GM18505 (cell line): ENCODE results near the gene PRKCQ.

Experiments used
- ATAC-seq: cut with Tn5 transposase; IDR thresholded peaks from one replicate; pipeline ENCODE4 v1.9.1; 2021; ENCODE audit not compliant: unreplicated experiment
- POLR2A ChIP-seq: IDR thresholded peaks from 4 replicates; pipeline ENCODE4 v1.6.1; 2011; ENCODE audit warnings: borderline replicate concordance; ENCODE audit not compliant: insufficient read depth, insufficient read length; ENCODE audit errors: extremely low read depth

The PRKCQ gene

GRCh38 chr10:6603142-6604125 lies 23.4 kb upstream of the PRKCQ start:
- ATAC-seq, result no peak
- no peak for TF ChIP-seq POLR2A

GRCh38 chr10:6602700-6603084 lies 22.6 kb upstream of the PRKCQ start:
- no peak for TF ChIP-seq POLR2A
- ATAC-seq, result no peak

- TF ChIP-seq POLR2A, result no peak
- no peak for ATAC-seq
These were observed 22.1 kb upstream of the PRKCQ start for GRCh38 chr10:6602026-6602699.

DNA sequence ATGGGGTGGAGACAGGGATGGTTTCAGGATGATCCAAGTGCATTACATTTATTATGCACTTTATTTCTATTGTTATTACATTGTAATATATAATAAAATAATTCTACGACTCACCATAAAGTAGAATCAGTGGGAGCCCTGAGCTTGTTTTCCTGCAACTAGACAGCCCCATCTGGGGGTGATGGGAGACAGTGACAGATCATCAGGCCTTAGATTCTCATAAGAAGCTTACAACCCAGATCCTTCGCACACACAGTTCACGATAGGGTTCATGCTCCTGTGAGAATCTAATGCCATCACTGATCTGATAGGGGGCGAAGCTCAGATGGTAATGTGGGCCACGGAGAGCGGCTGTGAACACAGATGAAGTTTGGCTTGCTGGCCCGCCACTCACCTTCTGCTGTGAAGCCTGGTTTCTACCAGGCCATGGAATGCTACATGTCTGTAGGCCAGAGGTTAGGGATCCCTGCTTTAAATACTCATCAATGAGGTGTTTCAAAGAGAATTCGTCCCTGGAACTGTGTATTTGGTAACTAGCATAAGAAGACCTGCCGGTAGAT lies 21.2 kb upstream of the PRKCQ start:
- no peak for ATAC-seq
- no peak for TF ChIP-seq POLR2A

DNA sequence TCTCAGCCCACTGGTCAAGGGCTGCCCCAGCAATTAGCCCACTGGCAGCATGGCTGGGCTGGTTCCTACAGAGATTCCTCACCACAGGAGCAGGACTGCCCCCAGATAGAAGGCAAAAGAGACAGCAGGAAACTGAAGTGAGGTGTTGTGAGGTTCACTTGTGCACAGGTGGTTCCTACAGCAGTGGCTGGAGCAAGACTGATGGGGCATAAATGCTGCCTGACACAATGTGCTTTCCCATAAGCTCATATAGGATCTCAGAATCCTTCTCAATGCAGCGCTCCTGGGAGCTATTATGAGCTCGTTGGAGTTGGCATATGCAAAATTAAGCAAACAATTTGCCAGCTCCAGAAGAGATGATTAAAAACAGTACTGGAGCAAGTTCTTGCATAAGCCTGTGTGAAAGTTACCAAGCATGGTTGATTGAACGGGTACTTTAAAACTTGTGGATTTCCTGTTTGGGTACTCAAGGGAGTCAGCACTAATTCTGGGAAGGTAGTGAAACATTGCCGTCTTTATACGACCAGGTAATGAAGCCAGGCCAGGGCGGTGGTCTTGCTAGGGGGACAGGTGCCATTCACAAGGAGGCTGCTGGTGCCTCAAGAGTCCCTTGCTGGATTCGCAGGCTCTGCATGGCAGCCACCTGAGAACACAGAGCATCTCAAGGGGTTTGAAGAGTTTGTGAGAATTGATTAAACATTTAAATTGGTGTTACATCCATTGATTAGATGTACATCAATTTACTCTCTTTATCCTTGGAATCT lies 20.3 kb upstream of the PRKCQ start:
- no peak for TF ChIP-seq POLR2A
- ATAC-seq, result no peak

GRCh38 chr10:6598679-6599078 lies 18.6 kb upstream of the PRKCQ start:
- TF ChIP-seq POLR2A, result no peak
- no peak for ATAC-seq

DNA sequence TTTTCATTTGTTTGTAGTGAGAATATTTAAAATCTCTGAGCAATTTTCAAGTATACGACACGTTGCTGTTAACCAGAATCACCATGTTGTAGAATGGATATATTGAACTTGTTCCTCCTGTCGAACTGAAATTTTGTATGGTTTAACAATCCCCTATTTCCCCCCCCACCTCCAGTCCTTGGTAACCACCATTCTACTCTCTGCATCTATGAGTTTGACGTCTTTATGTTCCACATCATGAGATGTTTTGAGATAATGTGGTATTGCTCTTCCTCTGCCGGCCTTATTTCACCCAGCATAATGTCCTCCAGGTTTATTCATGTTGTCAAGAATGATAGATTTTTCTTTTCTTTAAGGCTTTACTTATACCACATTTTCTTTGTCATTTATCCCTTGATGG lies 17.4 kb upstream of the PRKCQ start:
- TF ChIP-seq POLR2A, result no peak
- ATAC-seq, result no peak

DNA sequence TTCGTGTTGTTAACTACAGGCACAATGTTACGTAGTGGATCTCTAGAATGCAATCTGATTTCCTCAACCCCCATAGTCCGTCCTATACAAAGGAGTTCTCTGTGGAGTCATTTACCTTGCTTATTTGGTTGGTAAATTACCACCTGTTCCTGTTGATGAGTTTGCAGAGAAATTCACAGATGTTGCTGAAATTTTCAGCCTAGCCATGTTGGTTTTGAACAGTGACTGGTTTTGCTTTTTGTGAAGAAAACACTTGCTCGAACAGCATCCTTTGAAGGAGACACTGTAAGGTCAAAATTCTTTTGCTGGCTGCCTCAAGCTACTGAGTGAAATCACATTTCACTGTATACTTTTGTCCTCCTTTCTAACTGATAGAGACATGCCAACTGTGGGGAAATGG lies 15.4 kb upstream of the PRKCQ start:
- no peak for ATAC-seq
- no peak for TF ChIP-seq POLR2A

DNA sequence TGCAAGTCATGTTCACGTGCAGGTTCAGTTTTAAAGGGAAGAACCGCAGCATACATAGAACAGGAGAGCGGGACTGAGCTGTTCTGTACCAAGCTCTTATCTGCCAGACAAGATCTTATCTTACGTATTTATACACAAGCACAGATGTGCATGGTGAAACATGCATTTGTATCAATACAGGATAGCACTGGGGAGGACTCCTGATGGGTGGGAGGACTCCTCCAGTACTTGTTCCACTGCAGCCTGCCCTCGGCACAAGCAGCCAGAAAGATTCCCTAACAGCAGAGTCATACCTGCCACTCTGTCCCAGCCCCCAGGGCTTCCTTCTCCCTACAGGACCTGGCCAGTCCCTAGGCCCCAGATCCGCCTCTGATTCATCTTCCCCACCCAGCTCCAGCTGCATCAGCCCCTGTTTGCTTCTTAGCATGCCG lies 13.2 kb upstream of the PRKCQ start:
- TF ChIP-seq POLR2A, result no peak
- no peak for ATAC-seq

- no peak for TF ChIP-seq POLR2A
- ATAC-seq, result no peak
These were observed 12.0 kb upstream of the PRKCQ start for GRCh38 chr10:6592080-6592479.

- TF ChIP-seq POLR2A, result no peak
- no peak for ATAC-seq
These were observed 11.6 kb upstream of the PRKCQ start for GRCh38 chr10:6591668-6592067.

GRCh38 chr10:6590100-6590499 lies 10.0 kb upstream of the PRKCQ start:
- no peak for ATAC-seq
- no peak for TF ChIP-seq POLR2A

DNA sequence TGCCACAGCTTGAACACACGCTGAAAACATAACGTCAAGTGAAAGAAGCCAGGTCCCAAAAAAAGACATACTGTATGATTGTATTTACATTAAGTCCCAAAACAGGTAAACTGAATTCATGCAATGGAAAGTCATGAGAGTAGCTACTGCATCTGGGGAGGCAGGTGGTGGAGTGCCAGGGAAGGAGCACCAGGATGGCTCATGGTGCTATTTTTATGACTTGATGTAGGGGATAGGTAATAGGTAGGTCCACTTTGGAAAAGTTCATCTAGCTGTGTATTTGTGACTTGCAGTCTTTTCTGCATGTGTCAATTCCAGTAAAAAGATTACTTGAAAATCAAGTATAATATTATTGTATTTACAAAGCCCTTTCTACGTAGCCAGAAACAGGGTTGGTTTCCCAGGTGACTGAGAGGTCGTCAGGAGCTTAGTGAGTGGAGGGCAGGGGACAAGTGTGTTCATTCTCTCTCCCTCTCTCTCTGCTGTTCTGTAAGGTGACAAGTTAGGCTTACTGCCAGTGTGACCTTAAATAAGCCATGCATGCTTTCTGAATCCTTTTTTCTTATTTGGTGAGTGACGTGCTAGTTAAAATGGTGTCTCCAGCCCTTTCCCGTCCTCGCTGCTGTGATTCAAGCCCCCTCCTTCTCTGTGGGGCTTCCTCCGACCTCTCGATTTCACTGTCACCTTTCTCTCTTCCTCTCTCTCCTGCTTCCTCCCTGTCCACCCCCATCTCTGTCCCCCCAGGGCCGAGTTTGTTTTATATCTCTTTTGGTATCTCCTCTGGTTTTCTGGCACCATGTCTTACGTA lies 9.4 kb upstream of the PRKCQ start:
- ATAC-seq, result no peak
- TF ChIP-seq POLR2A, result no peak

DNA sequence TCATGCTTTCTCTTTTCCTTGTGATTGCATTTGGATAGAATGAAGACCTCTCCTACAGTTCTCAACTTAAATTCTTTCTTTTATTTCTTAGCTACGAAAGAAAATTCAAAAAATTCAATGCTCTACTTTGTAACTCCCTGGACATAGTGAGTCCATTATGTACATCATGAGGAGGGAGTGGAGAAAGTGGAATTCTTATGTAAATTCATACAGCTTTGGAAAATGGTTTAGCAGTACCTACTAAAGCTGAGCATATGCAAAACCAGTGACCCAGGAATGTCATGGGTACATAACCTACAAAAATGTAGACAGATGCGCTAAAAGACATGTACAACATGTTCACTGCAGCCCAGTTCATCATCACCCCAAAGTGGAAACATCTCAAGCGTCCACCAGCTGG lies 8.8 kb upstream of the PRKCQ start:
- TF ChIP-seq POLR2A, result no peak
- no peak for ATAC-seq
